HCT116 (cell line): ENCODE data around the gene KCNK5. TPM values are rescaled to one million over a fixed set of nuclear protein-coding genes. Genes with fewer than 3 reads are reported as not detected.

Source experiments
- ATAC-seq: fragments of 200-7000 bp; cut with Tn5 transposase; 2 replicates; pipeline ENCODE4 v1.9.1; 2020; ENCODE audit warnings: mild to moderate bottlenecking, moderate library complexity
- BruUV-seq: library from RNA; stranded (reverse); fragments of 400-500 nt; replicated peaks from 2 replicates; lab custom pipeline; 2021; lab: Mats Ljungman, UMichigan
- CTCF ChIA-PET: fragments of 300-600 bp; sonication (Branson Sonifier 250); formaldehyde crosslinking; loops from one replicate; lab custom pipeline; 2021; ENCODE audit warnings: antibody characterized with exemption; lab: Charles Lee
- POLR2A ChIA-PET: fragments of 300-600, 350-600 bp; sonication (Branson Sonifier 250); formaldehyde crosslinking; loops from one replicate; lab custom pipeline; 2021; ENCODE audit warnings: antibody characterized with exemption; lab: Charles Lee
- RAD21 ChIA-PET, 2 experiments: fragments of 300-600 bp; sonication (Branson Sonifier 250); formaldehyde crosslinking; loops; one replicate each; lab custom pipeline; 2023; ENCODE audit warnings: low total read pairs in 2 of 2; ENCODE audit not compliant: uncharacterized antibody in 2 of 2, unreplicated experiment in 2 of 2, low non-redundant PET in 1 of 2; lab: Charles Lee
- DNase-seq: peaks from one replicate; pipeline ENCODE4 v3.0.0-alpha.2; 2010; ENCODE audit warnings: low read depth, low spot score
- H2AFZ ChIP-seq: fragments of 200-600 bp; shearing (Covaris generic), sonication (generic); 2 replicates; pipeline ENCODE4 v1.6.1; 2017; ENCODE audit warnings: low read depth, mixed run types, mixed read lengths, antibody characterized with exemption, low read length; ENCODE audit not compliant: poor library complexity, severe bottlenecking
- H3K27ac ChIP-seq: 2 replicates; pipeline ENCODE4 v1.5.1; 2012; ENCODE audit warnings: low read depth, low read length
- H3K27me3 ChIP-seq: fragments of 200-600 bp; sonication (generic); 2 replicates; pipeline ENCODE4 v1.6.1; 2016; ENCODE audit warnings: mixed run types, low read length, mixed read lengths; ENCODE audit not compliant: insufficient read depth
- H3K36me3 ChIP-seq, 2 experiments: fragments of 200-500 bp in 1 of 2; fragments of 200-600 bp in 1 of 2; sonication (Bioruptor generic) in 1 of 2; sonication (generic) in 1 of 2; 2 replicates each; pipeline versions ENCODE4 v1.5.1 to v1.6.1; 2014 to 2016; ENCODE audit warnings: low read length in 2 of 2, inconsistent platforms in 1 of 2, mixed read lengths in 1 of 2, mixed run types in 1 of 2; ENCODE audit not compliant: insufficient read depth in 2 of 2, control insufficient read depth in 1 of 2
- H3K4me1 ChIP-seq, 2 experiments: fragments of 200-600 bp in 1 of 2; sonication (generic) in 1 of 2; 2 replicates each; pipeline versions ENCODE4 v1.5.1 to v1.6.1; 2012 to 2017; ENCODE audit warnings: low read length in 2 of 2, inconsistent platforms in 1 of 2, mild to moderate bottlenecking in 1 of 2, mixed read lengths in 1 of 2, mixed run types in 1 of 2, moderate library complexity in 1 of 2; ENCODE audit not compliant: insufficient read depth in 2 of 2, control insufficient read depth in 1 of 2
- H3K4me2 ChIP-seq: fragments of 200-600 bp; sonication (generic); 2 replicates; pipeline ENCODE4 v1.6.1; 2017; ENCODE audit warnings: mixed run types, low read length, mixed read lengths
- H3K4me3 ChIP-seq, 2 experiments: fragments of 200-600 bp in 1 of 2; sonication (generic) in 1 of 2; replicated peaks in 1 of 2; 2 replicates each; pipeline ENCODE4 v1.5.1; 2011 to 2016; ENCODE audit warnings: low read length in 2 of 2, control low read depth in 1 of 2, low read depth in 1 of 2, mild to moderate bottlenecking in 1 of 2, mixed read lengths in 1 of 2, mixed run types in 1 of 2
- H3K79me2 ChIP-seq: fragments of 200-600 bp; sonication (generic); 2 replicates; pipeline ENCODE4 v1.6.1; 2017; ENCODE audit warnings: mild to moderate bottlenecking, mixed run types, low read length, moderate library complexity, mixed read lengths; ENCODE audit not compliant: insufficient read depth
- H3K9ac ChIP-seq: fragments of 200-600 bp; sonication (generic); 2 replicates; pipeline ENCODE4 v1.6.1; 2016; ENCODE audit warnings: low read length, mixed read lengths
- H3K9me2 ChIP-seq: fragments of 200-600 bp; sonication (generic), shearing (Covaris generic); 2 replicates; pipeline ENCODE4 v1.6.1; 2017; ENCODE audit warnings: mixed run types, mild to moderate bottlenecking, moderate library complexity; ENCODE audit not compliant: insufficient read depth
- H3K9me3 ChIP-seq, 2 experiments: fragments of 200-500 bp in 1 of 2; fragments of 200-600 bp in 1 of 2; sonication (Bioruptor generic) in 1 of 2; sonication (generic) in 1 of 2; 2 replicates each; pipeline ENCODE4 v1.6.1; 2014 to 2017; ENCODE audit warnings: low read length in 2 of 2, mixed read lengths in 2 of 2, inconsistent platforms in 1 of 2, low read depth in 1 of 2, mild to moderate bottlenecking in 1 of 2, mixed run types in 1 of 2, moderate library complexity in 1 of 2; ENCODE audit not compliant: control insufficient read depth in 1 of 2, insufficient read depth in 1 of 2
- H4K20me1 ChIP-seq: fragments of 200-600 bp; sonication (generic), shearing (Covaris generic); 2 replicates; pipeline ENCODE4 v1.6.1; 2017; ENCODE audit warnings: mixed run types, mild to moderate bottlenecking, moderate library complexity; ENCODE audit not compliant: insufficient read depth
- CBX3 ChIP-seq: IDR thresholded peaks from 2 replicates; pipeline ENCODE4 v1.6.1; 2012; ENCODE audit warnings: low read depth
- EGR1 ChIP-seq: IDR thresholded peaks from 2 replicates; pipeline ENCODE4 v1.6.1; 2012; ENCODE audit warnings: low read depth
- EZH2 ChIP-seq: fragments of 200-600 bp; sonication (generic); IDR thresholded peaks from 2 replicates; pipeline ENCODE4 v1.6.1; 2017; ENCODE audit warnings: antibody characterized with exemption, mixed run types
- POLR2A ChIP-seq: IDR thresholded peaks from 2 replicates; pipeline ENCODE4 v1.7.0; 2011; ENCODE audit warnings: borderline replicate concordance; ENCODE audit not compliant: insufficient read depth, insufficient read length; ENCODE audit errors: extremely low read depth
- SIN3A ChIP-seq: IDR thresholded peaks from 2 replicates; pipeline ENCODE4 v1.6.1; 2012; ENCODE audit warnings: low read depth
- SRF ChIP-seq: IDR thresholded peaks from 2 replicates; pipeline ENCODE4 v1.6.1; 2012; ENCODE audit warnings: low read depth
- YY1 ChIP-seq: IDR thresholded peaks from 2 replicates; pipeline ENCODE4 v1.6.1; 2011; ENCODE audit warnings: low read length, low read depth, moderate library complexity, mild to moderate bottlenecking; ENCODE audit not compliant: insufficient replicate concordance; ENCODE audit errors: extremely low read depth
- ZNF274 ChIP-seq: fragments of 200-500 bp; sonication (Bioruptor generic); IDR thresholded peaks from 2 replicates; pipeline ENCODE4 v1.6.1; 2014; ENCODE audit warnings: mild to moderate bottlenecking, low read depth, low read length, inconsistent platforms
- intact Hi-C: fragments of 100-400 bp; cut with micrococcal nuclease; formaldehyde crosslinking; loops from 2 replicates; pipeline ENCODE4 v1.10.0; 2022
- total RNA-seq: library from RNA; stranded (reverse); gene quantifications from one replicate; pipeline ENCODE4 v1.2.1, GENCODE V29; 2021; ENCODE audit not compliant: unreplicated experiment
- TF ChIP-seq, protein P1 (sequence below): IDR thresholded peaks from 2 replicates; pipeline ENCODE4 v1.6.1; 2012; ENCODE audit warnings: low read depth
- TF ChIP-seq, protein P2 (sequence below): IDR thresholded peaks from 2 replicates; pipeline ENCODE4 v1.6.1; 2012
- TF ChIP-seq, protein P3 (sequence below), 3 experiments: fragments of 200-600 bp in 1 of 3; sonication (generic) in 1 of 3; IDR thresholded peaks in 2 of 3; conservative IDR thresholded peaks in 1 of 3; 2 replicates each; pipeline ENCODE4 v1.5.1; 2012 to 2017; ENCODE audit warnings: low read depth in 2 of 3, low read length in 2 of 3, antibody characterized with exemption in 1 of 3, borderline replicate concordance in 1 of 3, control low read depth in 1 of 3, mild to moderate bottlenecking in 1 of 3, mixed read lengths in 1 of 3, mixed run types in 1 of 3, moderate library complexity in 1 of 3; ENCODE audit not compliant: insufficient read depth in 1 of 3

KCNK5 gene
- total RNA-seq, 1 experiment from 2014 or later, result 9.5 TPM

DNA sequence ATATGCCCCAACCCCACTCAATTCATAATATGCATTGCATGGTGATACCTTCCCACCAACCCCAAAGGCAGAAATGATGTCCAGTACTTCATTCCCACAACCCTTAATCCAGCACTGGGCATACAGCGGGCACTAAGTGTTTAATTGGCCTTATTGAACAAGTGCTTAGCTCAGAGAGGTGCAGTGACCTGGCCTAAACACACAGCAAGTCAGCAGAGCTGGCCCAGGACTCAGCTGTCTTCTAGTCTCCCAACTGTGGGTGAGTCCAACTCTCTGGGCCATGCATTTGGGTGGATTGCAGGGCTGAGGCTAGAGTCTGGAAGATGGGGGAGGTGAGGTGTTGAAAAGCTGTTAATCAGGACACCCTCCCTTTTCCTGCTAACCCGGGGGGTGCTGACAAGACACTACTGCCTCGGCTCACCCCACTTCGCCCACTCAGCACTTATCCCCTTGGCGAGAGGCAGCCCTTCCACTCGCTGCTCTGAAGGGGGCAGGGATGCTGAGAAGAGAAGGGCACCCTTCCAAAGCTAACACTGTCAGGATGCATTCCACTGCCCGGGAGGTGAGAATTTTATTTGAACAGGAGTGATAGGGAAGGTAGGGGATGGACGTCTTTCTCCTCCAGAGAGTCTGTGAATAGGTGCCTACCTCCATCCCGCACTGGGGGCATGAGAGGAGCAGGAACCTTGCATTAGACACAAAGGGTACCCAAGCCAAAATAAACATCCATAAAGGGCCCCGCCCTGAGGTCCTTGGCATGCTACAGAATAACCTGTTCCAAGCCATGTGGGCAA lies 14.2 kb downstream of the KCNK5 start (continued):
- TF ChIP-seq SIN3A (no peak), YY1 (no peak), SRF (no peak), CBX3 (no peak), EZH2 (no peak), POLR2A (no peak)
- TF ChIP-seq, protein P1, sequence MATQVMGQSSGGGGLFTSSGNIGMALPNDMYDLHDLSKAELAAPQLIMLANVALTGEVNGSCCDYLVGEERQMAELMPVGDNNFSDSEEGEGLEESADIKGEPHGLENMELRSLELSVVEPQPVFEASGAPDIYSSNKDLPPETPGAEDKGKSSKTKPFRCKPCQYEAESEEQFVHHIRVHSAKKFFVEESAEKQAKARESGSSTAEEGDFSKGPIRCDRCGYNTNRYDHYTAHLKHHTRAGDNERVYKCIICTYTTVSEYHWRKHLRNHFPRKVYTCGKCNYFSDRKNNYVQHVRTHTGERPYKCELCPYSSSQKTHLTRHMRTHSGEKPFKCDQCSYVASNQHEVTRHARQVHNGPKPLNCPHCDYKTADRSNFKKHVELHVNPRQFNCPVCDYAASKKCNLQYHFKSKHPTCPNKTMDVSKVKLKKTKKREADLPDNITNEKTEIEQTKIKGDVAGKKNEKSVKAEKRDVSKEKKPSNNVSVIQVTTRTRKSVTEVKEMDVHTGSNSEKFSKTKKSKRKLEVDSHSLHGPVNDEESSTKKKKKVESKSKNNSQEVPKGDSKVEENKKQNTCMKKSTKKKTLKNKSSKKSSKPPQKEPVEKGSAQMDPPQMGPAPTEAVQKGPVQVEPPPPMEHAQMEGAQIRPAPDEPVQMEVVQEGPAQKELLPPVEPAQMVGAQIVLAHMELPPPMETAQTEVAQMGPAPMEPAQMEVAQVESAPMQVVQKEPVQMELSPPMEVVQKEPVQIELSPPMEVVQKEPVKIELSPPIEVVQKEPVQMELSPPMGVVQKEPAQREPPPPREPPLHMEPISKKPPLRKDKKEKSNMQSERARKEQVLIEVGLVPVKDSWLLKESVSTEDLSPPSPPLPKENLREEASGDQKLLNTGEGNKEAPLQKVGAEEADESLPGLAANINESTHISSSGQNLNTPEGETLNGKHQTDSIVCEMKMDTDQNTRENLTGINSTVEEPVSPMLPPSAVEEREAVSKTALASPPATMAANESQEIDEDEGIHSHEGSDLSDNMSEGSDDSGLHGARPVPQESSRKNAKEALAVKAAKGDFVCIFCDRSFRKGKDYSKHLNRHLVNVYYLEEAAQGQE, result no peak
- TF ChIP-seq, protein P2, sequence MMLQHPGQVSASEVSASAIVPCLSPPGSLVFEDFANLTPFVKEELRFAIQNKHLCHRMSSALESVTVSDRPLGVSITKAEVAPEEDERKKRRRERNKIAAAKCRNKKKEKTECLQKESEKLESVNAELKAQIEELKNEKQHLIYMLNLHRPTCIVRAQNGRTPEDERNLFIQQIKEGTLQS, result no peak

DNA sequence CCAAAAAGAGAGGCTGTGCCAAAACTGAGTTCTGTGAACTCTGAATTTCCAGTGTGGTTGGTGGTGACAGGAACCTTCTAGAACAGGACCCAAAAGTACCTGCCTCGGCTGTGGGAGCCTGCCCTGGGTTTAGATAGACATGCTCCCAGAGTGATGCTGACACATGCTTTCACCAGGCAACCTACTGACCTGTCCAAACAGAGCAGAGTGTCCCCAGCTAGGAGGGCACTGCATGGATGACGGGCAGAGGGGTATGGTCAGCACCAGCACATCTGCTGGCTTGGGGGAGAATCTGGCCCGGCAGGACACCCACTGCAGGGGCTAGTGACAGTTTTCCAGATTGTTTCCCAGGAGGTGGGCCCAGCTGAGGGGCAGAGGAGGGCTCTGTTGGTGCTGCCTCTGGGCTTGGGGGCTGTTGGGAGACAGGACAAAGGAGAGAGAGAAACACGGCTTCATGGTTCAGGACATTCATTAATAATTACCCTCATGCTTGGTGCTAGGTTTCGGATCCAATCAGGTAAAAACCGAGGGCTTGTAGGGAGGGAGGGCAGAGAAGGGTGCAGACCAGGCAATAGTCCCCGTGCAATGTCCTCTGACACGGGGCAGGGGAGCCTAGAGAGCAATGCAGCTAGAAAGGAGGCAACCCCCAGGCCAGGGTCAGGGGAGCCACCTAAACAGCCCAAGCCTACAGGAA lies 15.0 kb downstream of the KCNK5 start:
- Histone ChIP-seq H3K9me3 (no peaks in the 10 kb centered on the region), H3K27ac (no peak overlapping the region), H3K9ac (no peak overlapping the region), H3K4me1 (peaks cover 27 to 37% of the 10 kb centered on the region in 2 experiments), H3K27me3 (no peaks in the 10 kb centered on the region), H3K4me2 (no peak overlapping the region), H2AFZ (no peak overlapping the region), H3K4me3 (no peak overlapping the region), H3K79me2 (peaks cover 74% of the 10 kb centered on the region), H3K9me2 (no peaks in the 10 kb centered on the region), H4K20me1 (no peaks in the 10 kb centered on the region), H3K36me3 (0 out of 4 replicates have a peak, but pooled peaks cover 0 to 5% of the 10 kb centered on the region in 2 experiments)
- ATAC-seq (no peak), DNase-seq (no peak)
- ChIA-PET RAD21 (no interaction called here), POLR2A (no interaction called here), CTCF (no interaction called here)
- intact Hi-C loops, result no loop called here
- BruUV-seq, result no TSS peak
- TF ChIP-seq SRF, result no peak
- TF ChIP-seq ZNF274, result no peak
- TF ChIP-seq EGR1, result no peak
- no peak for TF ChIP-seq EZH2
- TF ChIP-seq, protein P3, sequence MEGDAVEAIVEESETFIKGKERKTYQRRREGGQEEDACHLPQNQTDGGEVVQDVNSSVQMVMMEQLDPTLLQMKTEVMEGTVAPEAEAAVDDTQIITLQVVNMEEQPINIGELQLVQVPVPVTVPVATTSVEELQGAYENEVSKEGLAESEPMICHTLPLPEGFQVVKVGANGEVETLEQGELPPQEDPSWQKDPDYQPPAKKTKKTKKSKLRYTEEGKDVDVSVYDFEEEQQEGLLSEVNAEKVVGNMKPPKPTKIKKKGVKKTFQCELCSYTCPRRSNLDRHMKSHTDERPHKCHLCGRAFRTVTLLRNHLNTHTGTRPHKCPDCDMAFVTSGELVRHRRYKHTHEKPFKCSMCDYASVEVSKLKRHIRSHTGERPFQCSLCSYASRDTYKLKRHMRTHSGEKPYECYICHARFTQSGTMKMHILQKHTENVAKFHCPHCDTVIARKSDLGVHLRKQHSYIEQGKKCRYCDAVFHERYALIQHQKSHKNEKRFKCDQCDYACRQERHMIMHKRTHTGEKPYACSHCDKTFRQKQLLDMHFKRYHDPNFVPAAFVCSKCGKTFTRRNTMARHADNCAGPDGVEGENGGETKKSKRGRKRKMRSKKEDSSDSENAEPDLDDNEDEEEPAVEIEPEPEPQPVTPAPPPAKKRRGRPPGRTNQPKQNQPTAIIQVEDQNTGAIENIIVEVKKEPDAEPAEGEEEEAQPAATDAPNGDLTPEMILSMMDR (IDR thresholded peaks at IDR 0.05 in 2 of 3, conservative IDR thresholded peaks at IDR 0.05 in 1 of 3; ENCODE audit: borderline replicate concordance in 1 of 3, insufficient read depth in 1 of 3, low read depth in 2 of 3, low read length in 2 of 3), result no peak
